ENCODE data around the gene ARHGAP40. TPM values are rescaled to one million over a fixed set of nuclear protein-coding genes. Genes with fewer than 3 reads are reported as not detected.

The ARHGAP40 gene
- total and polyA plus RNA-seq, 2 of the 13 experiments (the other 11 are each of a cell fraction or from before 2014, with no cell fraction given): 0.75 to 2.1 TPM

DNA sequence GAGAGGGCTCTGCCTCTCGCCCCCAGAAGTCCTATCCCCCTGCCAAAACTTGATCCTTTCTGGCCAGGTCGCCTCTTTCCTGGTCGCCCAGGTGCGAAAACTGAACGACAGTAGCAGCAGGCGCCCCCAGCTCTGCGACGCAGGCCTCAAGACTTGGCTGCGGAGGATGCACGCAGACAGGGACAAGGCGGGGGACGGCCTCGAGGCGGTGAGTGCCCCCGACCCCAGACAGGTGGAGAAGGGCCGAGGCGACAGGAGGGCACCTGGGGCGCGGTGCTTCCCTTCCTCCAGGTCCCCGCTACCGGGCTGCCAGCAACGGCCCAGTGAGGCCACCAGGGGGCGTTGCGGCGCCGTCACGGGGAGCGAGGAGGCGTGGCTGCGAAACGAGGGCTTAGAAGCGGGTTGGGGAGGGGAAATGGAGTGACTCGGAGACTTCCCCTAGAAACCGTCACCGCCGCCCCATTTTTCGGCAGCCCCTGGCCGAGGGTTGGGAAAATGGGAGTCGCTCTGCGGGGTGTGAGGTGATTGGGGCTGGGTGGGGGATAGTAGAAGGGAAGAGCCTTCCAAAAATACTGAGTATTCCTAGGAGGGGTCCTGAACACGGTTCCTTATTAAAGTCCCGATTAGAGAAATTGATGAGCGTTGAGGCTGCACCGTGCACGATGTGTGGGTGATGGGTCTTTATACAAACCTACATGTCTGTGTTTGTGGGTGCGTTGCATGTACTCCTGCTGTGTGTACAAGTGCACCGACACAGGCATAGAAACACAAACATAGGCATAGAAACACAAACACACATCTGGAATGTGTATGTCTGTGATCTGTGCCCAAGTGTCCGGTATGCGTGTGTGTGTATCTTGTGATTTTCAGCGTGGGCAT, 44.6 kb downstream of the ARHGAP40 start (continued):
- TF ChIP-seq, protein P1, sequence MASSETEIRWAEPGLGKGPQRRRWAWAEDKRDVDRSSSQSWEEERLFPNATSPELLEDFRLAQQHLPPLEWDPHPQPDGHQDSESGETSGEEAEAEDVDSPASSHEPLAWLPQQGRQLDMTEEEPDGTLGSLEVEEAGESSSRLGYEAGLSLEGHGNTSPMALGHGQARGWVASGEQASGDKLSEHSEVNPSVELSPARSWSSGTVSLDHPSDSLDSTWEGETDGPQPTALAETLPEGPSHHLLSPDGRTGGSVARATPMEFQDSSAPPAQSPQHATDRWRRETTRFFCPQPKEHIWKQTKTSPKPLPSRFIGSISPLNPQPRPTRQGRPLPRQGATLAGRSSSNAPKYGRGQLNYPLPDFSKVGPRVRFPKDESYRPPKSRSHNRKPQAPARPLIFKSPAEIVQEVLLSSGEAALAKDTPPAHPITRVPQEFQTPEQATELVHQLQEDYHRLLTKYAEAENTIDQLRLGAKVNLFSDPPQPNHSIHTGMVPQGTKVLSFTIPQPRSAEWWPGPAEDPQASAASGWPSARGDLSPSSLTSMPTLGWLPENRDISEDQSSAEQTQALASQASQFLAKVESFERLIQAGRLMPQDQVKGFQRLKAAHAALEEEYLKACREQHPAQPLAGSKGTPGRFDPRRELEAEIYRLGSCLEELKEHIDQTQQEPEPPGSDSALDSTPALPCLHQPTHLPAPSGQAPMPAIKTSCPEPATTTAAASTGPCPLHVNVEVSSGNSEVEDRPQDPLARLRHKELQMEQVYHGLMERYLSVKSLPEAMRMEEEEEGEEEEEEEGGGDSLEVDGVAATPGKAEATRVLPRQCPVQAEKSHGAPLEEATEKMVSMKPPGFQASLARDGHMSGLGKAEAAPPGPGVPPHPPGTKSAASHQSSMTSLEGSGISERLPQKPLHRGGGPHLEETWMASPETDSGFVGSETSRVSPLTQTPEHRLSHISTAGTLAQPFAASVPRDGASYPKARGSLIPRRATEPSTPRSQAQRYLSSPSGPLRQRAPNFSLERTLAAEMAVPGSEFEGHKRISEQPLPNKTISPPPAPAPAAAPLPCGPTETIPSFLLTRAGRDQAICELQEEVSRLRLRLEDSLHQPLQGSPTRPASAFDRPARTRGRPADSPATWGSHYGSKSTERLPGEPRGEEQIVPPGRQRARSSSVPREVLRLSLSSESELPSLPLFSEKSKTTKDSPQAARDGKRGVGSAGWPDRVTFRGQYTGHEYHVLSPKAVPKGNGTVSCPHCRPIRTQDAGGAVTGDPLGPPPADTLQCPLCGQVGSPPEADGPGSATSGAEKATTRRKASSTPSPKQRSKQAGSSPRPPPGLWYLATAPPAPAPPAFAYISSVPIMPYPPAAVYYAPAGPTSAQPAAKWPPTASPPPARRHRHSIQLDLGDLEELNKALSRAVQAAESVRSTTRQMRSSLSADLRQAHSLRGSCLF (CRISPR knock-in tag; IDR thresholded peaks at IDR 0.05; ENCODE audit: borderline replicate concordance): no peak
- TF ChIP-seq SALL1 (CRISPR knock-in tag; IDR thresholded peaks at IDR 0.05) (peak; percentile 79), MED8 (CRISPR knock-in tag; IDR thresholded peaks at IDR 0.05; ENCODE audit: insufficient replicate concordance) (no peak), ZNF570 (CRISPR knock-in tag; IDR thresholded peaks at IDR 0.05; ENCODE audit: borderline replicate concordance) (no peak), CBX5 (CRISPR knock-in tag; IDR thresholded peaks at IDR 0.05; ENCODE audit: borderline replicate concordance) (peak; percentile 75; the same call in 1 of the 2 replicates), ZNF350 (CRISPR knock-in tag; IDR thresholded peaks at IDR 0.05; ENCODE audit: borderline replicate concordance, low read depth) (peak; percentile 73; the same call in 1 of the 2 replicates), CHCHD3 (CRISPR knock-in tag; IDR thresholded peaks at IDR 0.05) (no peak), ZNF615 (CRISPR knock-in tag; IDR thresholded peaks at IDR 0.05; ENCODE audit: borderline replicate concordance) (no peak), NPAS2 (CRISPR knock-in tag; IDR thresholded peaks at IDR 0.05; ENCODE audit: borderline replicate concordance) (no peak), FOXO1 (CRISPR knock-in tag; IDR thresholded peaks at IDR 0.05) (peak; percentile 77), NFRKB (IDR thresholded peaks at IDR 0.05) (no peak), HNF4G (IDR thresholded peaks at IDR 0.05; ENCODE audit: borderline replicate concordance, low read depth, low read length) (no peak), HNF4G (CRISPR knock-in tag; IDR thresholded peaks at IDR 0.05; ENCODE audit: borderline replicate concordance, low read depth) (no peak), MED1 (CRISPR knock-in tag; IDR thresholded peaks at IDR 0.05) (no peak), ZNF121 (CRISPR knock-in tag; IDR thresholded peaks at IDR 0.05) (no peak), ZNF3 (CRISPR knock-in tag; IDR thresholded peaks at IDR 0.05) (no peak), HNRNPH1 (optimal IDR thresholded peaks at IDR 0.05; ENCODE audit: low read depth, low read length) (no peak), PHB2 (IDR thresholded peaks at IDR 0.05; ENCODE audit: partially characterized antibody) (no peak)
- TF ChIP-seq, protein P2, sequence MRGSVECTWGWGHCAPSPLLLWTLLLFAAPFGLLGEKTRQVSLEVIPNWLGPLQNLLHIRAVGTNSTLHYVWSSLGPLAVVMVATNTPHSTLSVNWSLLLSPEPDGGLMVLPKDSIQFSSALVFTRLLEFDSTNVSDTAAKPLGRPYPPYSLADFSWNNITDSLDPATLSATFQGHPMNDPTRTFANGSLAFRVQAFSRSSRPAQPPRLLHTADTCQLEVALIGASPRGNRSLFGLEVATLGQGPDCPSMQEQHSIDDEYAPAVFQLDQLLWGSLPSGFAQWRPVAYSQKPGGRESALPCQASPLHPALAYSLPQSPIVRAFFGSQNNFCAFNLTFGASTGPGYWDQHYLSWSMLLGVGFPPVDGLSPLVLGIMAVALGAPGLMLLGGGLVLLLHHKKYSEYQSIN (CRISPR knock-in tag; IDR thresholded peaks at IDR 0.05; ENCODE audit: borderline replicate concordance): no peak
- TF ChIP-seq, protein P3, sequence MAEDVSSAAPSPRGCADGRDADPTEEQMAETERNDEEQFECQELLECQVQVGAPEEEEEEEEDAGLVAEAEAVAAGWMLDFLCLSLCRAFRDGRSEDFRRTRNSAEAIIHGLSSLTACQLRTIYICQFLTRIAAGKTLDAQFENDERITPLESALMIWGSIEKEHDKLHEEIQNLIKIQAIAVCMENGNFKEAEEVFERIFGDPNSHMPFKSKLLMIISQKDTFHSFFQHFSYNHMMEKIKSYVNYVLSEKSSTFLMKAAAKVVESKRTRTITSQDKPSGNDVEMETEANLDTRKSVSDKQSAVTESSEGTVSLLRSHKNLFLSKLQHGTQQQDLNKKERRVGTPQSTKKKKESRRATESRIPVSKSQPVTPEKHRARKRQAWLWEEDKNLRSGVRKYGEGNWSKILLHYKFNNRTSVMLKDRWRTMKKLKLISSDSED (CRISPR knock-in tag; IDR thresholded peaks at IDR 0.05): peak; percentile 83; the same call in 1 of the 2 replicates
- TF ChIP-seq, protein P4, sequence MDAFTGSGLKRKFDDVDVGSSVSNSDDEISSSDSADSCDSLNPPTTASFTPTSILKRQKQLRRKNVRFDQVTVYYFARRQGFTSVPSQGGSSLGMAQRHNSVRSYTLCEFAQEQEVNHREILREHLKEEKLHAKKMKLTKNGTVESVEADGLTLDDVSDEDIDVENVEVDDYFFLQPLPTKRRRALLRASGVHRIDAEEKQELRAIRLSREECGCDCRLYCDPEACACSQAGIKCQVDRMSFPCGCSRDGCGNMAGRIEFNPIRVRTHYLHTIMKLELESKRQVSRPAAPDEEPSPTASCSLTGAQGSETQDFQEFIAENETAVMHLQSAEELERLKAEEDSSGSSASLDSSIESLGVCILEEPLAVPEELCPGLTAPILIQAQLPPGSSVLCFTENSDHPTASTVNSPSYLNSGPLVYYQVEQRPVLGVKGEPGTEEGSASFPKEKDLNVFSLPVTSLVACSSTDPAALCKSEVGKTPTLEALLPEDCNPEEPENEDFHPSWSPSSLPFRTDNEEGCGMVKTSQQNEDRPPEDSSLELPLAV (CRISPR knock-in tag; conservative IDR thresholded peaks at IDR 0.05; ENCODE audit: low read depth): no peak
